ENCODE data around the gene CABLES2. TPM values are rescaled to one million over a fixed set of nuclear protein-coding genes. Genes with fewer than 3 reads are reported as not detected.

CABLES2 gene
- total and polyA plus RNA-seq, 9 of the 15 experiments (the other 6 are each of a cell fraction or from before 2014, with no cell fraction given), result 0.46 to 4.2 (median 1.6) TPM

DNA sequence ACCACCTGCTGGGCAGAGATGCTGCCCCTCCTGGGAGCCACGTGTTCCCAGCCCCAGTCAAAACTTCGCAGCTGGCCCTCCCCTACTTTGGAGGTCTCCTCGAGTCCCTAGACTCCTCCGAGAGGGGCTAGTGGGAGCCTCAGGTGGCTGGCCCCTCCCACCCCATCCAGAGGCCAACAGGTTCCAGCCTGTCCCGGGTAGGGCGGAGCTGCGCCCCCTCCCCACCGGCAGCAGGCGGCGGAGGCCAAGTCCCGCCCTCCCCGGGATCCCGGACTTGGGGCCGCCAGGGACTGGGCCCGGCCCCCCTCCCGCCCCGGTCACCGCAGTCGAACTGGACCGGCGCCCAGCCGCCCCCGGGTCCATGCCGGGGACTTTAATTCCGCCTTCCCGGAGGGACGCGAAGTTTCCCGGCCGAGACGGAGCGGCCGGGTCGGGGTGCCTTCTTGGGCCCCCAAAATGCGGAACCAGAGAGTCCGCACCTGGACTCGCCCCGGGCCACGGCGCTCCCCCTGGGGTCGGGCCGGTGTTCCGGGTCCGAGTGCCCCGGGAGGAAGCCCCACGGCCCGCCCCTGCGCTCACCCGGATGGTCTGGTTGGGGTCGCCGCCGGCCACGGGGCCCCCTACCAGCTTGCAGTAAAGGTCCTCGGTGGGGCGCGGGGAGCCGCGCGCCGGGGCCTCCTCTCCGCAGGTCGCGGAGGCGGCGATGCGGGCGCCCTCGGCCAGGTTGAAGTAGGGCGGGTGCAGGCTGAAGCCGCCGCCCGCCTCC is 40.5 kb downstream of the CABLES2 start:
- Histone ChIP-seq H3K9me1 (ENCODE audit: control insufficient read depth, insufficient read depth, low read length) (peaks cover 4% of the 10 kb centered on the region), H3K79me2 (ENCODE audit: control insufficient read depth, insufficient read depth, low read length) (peaks cover 48% of the 10 kb centered on the region), H4K20me1 (replicated peaks; ENCODE audit: control insufficient read depth, insufficient read depth, low read length) (peaks cover 10% of the 10 kb centered on the region; the same call in 1 of the 2 replicates), H3K9me3 (replicated peaks; ENCODE audit: control insufficient read depth, insufficient read depth, low read depth, low read length) (no peaks in the 10 kb centered on the region), H3K36me3 (ENCODE audit: control insufficient read depth, insufficient read depth, low read length) (peaks cover 14% of the 10 kb centered on the region; the same call in 1 of the 3 replicates), H3K27me3 (ENCODE audit: control insufficient read depth in 2 of 2, insufficient read depth in 2 of 2, low read length in 2 of 2) (no peaks in the 10 kb centered on the region), H3K4me3 (peak overlapping the region; percentile 78), H3K9ac (ENCODE audit: insufficient read depth in 1 of 2, low read depth in 2 of 2, low read length in 2 of 2) (peak overlapping the region; percentile 75 to 96), H3K4me2 (ENCODE audit: insufficient read depth, low read length) (peak overlapping the region; percentile 85), H3K4me1 (replicated peaks in 1 of 2; ENCODE audit: control insufficient read depth in 2 of 2, insufficient read depth in 2 of 2, low read length in 2 of 2) (peaks cover 57 to 100% of the 10 kb centered on the region in 2 experiments), H2AFZ (ENCODE audit: low read depth, low read length) (peak overlapping the region; percentile 57; the same call in 1 of the 2 replicates), H3K27ac (ENCODE audit: extremely low read depth, low read depth, low read length) (peak overlapping the region; percentile 69)
- CTCF ChIA-PET (ENCODE audit: low intra/inter-chr PET ratio), result no interaction called here
- WGBS (ENCODE audit: insufficient coverage, low coverage, missing lambda C conversion rate), result 3% methylated on average over 26 of the region's 72 CpGs
- no TSS peak for BruUV-seq (replicated peaks)
- FAIRE-seq, result no peak
- intact Hi-C loops (cut with micrococcal nuclease), result loop anchor here (5.0 kb wide), 1 partner anchor 64 kb away; the partner anchor contains the start of gene ADRM1
- ATAC-seq, result peak; percentile 64
- in situ Hi-C loops (cut with MboI), result loop anchor here (5.0 to 10.0 kb wide), 2 partner anchors 59 to 372 kb away; no protein-coding TSS in a partner anchor
- DNase-seq (ENCODE audit: extremely low read depth in 1 of 4, low spot score in 3 of 4), result peak; percentile 79 to 91 (median 86)
- POLR2A ChIA-PET, result interaction anchor here (0.6 to 1.6 kb wide), 10 partner anchors 9 to 243 kb away, joined by 3 to 11 read pairs (median 4); partner anchors contain the start of gene RPS21
- TF ChIP-seq, protein P1, sequence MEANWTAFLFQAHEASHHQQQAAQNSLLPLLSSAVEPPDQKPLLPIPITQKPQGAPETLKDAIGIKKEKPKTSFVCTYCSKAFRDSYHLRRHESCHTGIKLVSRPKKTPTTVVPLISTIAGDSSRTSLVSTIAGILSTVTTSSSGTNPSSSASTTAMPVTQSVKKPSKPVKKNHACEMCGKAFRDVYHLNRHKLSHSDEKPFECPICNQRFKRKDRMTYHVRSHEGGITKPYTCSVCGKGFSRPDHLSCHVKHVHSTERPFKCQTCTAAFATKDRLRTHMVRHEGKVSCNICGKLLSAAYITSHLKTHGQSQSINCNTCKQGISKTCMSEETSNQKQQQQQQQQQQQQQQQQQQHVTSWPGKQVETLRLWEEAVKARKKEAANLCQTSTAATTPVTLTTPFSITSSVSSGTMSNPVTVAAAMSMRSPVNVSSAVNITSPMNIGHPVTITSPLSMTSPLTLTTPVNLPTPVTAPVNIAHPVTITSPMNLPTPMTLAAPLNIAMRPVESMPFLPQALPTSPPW (CRISPR knock-in tag; IDR thresholded peaks at IDR 0.05), result no peak
- no peak for TF ChIP-seq ZBED1 (IDR thresholded peaks at IDR 0.05)
- TF ChIP-seq, protein P2, sequence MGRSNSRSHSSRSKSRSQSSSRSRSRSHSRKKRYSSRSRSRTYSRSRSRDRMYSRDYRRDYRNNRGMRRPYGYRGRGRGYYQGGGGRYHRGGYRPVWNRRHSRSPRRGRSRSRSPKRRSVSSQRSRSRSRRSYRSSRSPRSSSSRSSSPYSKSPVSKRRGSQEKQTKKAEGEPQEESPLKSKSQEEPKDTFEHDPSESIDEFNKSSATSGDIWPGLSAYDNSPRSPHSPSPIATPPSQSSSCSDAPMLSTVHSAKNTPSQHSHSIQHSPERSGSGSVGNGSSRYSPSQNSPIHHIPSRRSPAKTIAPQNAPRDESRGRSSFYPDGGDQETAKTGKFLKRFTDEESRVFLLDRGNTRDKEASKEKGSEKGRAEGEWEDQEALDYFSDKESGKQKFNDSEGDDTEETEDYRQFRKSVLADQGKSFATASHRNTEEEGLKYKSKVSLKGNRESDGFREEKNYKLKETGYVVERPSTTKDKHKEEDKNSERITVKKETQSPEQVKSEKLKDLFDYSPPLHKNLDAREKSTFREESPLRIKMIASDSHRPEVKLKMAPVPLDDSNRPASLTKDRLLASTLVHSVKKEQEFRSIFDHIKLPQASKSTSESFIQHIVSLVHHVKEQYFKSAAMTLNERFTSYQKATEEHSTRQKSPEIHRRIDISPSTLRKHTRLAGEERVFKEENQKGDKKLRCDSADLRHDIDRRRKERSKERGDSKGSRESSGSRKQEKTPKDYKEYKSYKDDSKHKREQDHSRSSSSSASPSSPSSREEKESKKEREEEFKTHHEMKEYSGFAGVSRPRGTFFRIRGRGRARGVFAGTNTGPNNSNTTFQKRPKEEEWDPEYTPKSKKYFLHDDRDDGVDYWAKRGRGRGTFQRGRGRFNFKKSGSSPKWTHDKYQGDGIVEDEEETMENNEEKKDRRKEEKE (IDR thresholded peaks at IDR 0.05; ENCODE audit: borderline replicate concordance in 1 of 2, control insufficient read depth in 1 of 2, low read depth in 2 of 2, low read length in 1 of 2), result no peak
- TF ChIP-seq ZKSCAN1 (IDR thresholded peaks at IDR 0.05; ENCODE audit: low read depth, low read length), result no peak
- TF ChIP-seq CBFA2T3 (IDR thresholded peaks at IDR 0.05), result no peak
- TF ChIP-seq, protein P3, sequence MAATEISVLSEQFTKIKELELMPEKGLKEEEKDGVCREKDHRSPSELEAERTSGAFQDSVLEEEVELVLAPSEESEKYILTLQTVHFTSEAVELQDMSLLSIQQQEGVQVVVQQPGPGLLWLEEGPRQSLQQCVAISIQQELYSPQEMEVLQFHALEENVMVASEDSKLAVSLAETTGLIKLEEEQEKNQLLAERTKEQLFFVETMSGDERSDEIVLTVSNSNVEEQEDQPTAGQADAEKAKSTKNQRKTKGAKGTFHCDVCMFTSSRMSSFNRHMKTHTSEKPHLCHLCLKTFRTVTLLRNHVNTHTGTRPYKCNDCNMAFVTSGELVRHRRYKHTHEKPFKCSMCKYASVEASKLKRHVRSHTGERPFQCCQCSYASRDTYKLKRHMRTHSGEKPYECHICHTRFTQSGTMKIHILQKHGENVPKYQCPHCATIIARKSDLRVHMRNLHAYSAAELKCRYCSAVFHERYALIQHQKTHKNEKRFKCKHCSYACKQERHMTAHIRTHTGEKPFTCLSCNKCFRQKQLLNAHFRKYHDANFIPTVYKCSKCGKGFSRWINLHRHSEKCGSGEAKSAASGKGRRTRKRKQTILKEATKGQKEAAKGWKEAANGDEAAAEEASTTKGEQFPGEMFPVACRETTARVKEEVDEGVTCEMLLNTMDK (IDR thresholded peaks at IDR 0.05; ENCODE audit: borderline replicate concordance, insufficient read depth, low read depth, low read length, poor library complexity, severe bottlenecking), result no peak
- no peak for TF ChIP-seq ZNF507 (tag; conservative IDR thresholded peaks at IDR 0.05)
- TF ChIP-seq HSF4 (CRISPR knock-in tag; IDR thresholded peaks at IDR 0.05; ENCODE audit: borderline replicate concordance), result no peak
- TF ChIP-seq ZKSCAN3 (CRISPR knock-in tag; IDR thresholded peaks at IDR 0.05), result no peak
- peak; percentile 23 for TF ChIP-seq CHD1 (IDR thresholded peaks at IDR 0.05; ENCODE audit: low read length)
- no peak; the same call in 1 of the 2 replicates for TF ChIP-seq ESRRA (IDR thresholded peaks at IDR 0.05; ENCODE audit: borderline replicate concordance, low read depth)
- no peak for TF ChIP-seq ZC3H4 (CRISPR knock-in tag; IDR thresholded peaks at IDR 0.05; ENCODE audit: borderline replicate concordance)
- no peak for TF ChIP-seq TAF7 (tag; IDR thresholded peaks at IDR 0.05)
- no peak for TF ChIP-seq ZNF133 (CRISPR knock-in tag; IDR thresholded peaks at IDR 0.05)
- TF ChIP-seq STAT5B (CRISPR knock-in tag; IDR thresholded peaks at IDR 0.05), result no peak

Measured in K562 (cell line).